ENCODE measurements around the gene NPL. TPM values are rescaled to one million over a fixed set of nuclear protein-coding genes. Genes with fewer than 3 reads are reported as not detected.

NPL gene
- total RNA-seq, 2 experiments from 2014 or later, result 2.2 to 6.3 TPM

GRCh38 chr1:182847105-182847504, 57.5 kb downstream of the NPL start:
- ChIA-PET POLR2A (interaction anchor here (0.5 to 1.4 kb wide), 5 partner anchors 11 to 97 kb away, joined by 3 to 6 read pairs (median 4); partner anchors contain the start of gene NPL), CTCF (ENCODE audit: unreplicated experiment) (no interaction called here)
- no peak for DNase-seq (ENCODE audit: low spot score)
- no peaks in the 10 kb centered on the region for H3K9me2 ChIP-seq (ENCODE audit: insufficient read depth, low read length)
- peaks cover 100% of the 10 kb centered on the region for H3K36me3 ChIP-seq (ENCODE audit: insufficient read depth, low read length)
- no peak overlapping the region for H3K4me2 ChIP-seq (ENCODE audit: low read length)
- no peaks in the 10 kb centered on the region for H3K9me3 ChIP-seq (ENCODE audit: low read length)
- peaks cover 7% of the 10 kb centered on the region for H3K4me1 ChIP-seq (ENCODE audit: insufficient read depth, low read length, poor library complexity, severe bottlenecking)
- TF ChIP-seq EZH2phosphoT487 (IDR thresholded peaks at IDR 0.05; ENCODE audit: borderline replicate concordance, low read depth, low read length), result no peak
- no peak for TF ChIP-seq CTCF (conservative IDR thresholded peaks at IDR 0.05; ENCODE audit: low read length)
- no peak overlapping the region for H2AFZ ChIP-seq (ENCODE audit: low read length)
- H3K27ac ChIP-seq (ENCODE audit: low read depth, low read length, poor library complexity, severe bottlenecking), result no peak overlapping the region
- intact Hi-C loops (cut with micrococcal nuclease; ENCODE audit: unreplicated experiment), result loop anchor here (5.0 kb wide), 1 partner anchor 35 kb away; no protein-coding TSS in a partner anchor
- no peak overlapping the region for H3K4me3 ChIP-seq (ENCODE audit: low read depth, low read length, poor library complexity, severe bottlenecking)
- peaks cover 85% of the 10 kb centered on the region for H4K20me1 ChIP-seq (ENCODE audit: insufficient read depth, low read length)
- H3K79me2 ChIP-seq (ENCODE audit: insufficient read depth, low read depth, low read length), result peaks cover 100% of the 10 kb centered on the region
- BruUV-seq (replicated peaks), result TSS peak; percentile 0

GRCh38 chr1:182848736-182849135, 59.2 kb downstream of the NPL start:
- no peaks in the 10 kb centered on the region for H3K9me3 ChIP-seq (ENCODE audit: low read length)
- intact Hi-C loops (cut with micrococcal nuclease; ENCODE audit: unreplicated experiment), result loop anchor here (5.0 kb wide), 1 partner anchor 34 kb away; no protein-coding TSS in a partner anchor
- CTCF ChIA-PET (ENCODE audit: unreplicated experiment), result no interaction called here

More at GRCh38 chr1:182848736-182849135, 59.2 kb downstream of the NPL start:
- H4K20me1 ChIP-seq (ENCODE audit: insufficient read depth, low read length), result peaks cover 77% of the 10 kb centered on the region
- DNase-seq (ENCODE audit: low spot score), result no peak
- H3K4me3 ChIP-seq (ENCODE audit: low read depth, low read length, poor library complexity, severe bottlenecking), result no peak overlapping the region
- H3K36me3 ChIP-seq (ENCODE audit: insufficient read depth, low read length), result peaks cover 100% of the 10 kb centered on the region
- POLR2A ChIA-PET, result no interaction called here
- no peaks in the 10 kb centered on the region for H3K9me2 ChIP-seq (ENCODE audit: insufficient read depth, low read length)
- H2AFZ ChIP-seq (ENCODE audit: low read length), result no peak overlapping the region
- TF ChIP-seq EZH2phosphoT487 (IDR thresholded peaks at IDR 0.05; ENCODE audit: borderline replicate concordance, low read depth, low read length), result no peak
- TF ChIP-seq CTCF (conservative IDR thresholded peaks at IDR 0.05; ENCODE audit: low read length), result no peak
- H3K4me1 ChIP-seq (ENCODE audit: insufficient read depth, low read length, poor library complexity, severe bottlenecking), result no peaks in the 10 kb centered on the region
- H3K4me2 ChIP-seq (ENCODE audit: low read length), result no peak overlapping the region
- no TSS peak for BruUV-seq (replicated peaks)
- H3K79me2 ChIP-seq (ENCODE audit: insufficient read depth, low read depth, low read length), result peaks cover 99% of the 10 kb centered on the region
- H3K27ac ChIP-seq (ENCODE audit: low read depth, low read length, poor library complexity, severe bottlenecking), result no peak overlapping the region

Data from OCI-LY7 (cell line).